GM21447 (cell line): ENCODE measurements around the gene APBA2.
"Not testable (repeated sequence)": the region's sequence is repeated elsewhere in the genome, so short reads cannot be mapped to it uniquely, and the experiment has no call there.

ENCODE experiments used
- ATAC-seq: cut with Tn5 transposase; IDR thresholded peaks from one replicate; pipeline ENCODE4 v1.9.1; 2021; ENCODE audit not compliant: unreplicated experiment

The APBA2 gene

DNA sequence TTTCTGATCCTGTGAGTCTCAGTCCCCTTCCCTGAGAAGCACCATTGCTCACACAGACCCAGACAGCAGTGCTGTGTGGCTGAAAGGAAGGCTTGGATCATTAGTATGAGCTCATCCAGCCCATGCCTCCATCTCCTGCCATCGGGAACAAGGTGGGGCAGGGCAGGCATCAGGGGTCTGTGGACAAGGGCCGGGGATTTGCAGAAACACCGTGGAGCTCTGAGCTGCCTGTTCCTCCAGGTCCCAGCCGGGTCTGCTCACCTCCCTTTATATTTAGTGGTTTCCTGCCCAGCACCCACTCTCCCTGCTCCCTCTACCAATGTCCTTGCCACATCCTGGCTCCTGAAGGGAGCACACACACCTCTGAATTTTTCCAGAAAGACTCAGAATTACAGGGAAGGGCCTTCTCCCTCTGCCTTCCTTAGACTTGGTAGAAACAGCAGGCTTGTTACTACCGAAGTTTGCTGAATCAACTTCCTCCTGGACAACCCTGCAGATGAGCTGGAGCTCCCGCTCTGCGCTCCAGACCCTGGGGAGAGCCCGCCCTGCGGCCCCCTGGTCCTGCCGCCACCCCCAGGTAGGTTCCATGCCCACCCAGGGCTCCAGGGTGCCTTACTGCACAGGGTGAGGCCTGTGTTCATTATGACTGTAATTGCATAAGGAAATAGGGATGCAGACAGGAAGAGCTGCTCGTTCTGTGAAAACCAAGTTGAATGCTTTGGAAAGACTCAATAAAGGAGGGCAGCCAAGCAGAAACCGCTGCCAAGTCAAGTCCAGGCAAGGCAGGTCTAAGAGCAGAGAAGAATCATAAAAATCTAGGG, 255.7 kb downstream of the APBA2 start:
- ATAC-seq = no peak

DNA sequence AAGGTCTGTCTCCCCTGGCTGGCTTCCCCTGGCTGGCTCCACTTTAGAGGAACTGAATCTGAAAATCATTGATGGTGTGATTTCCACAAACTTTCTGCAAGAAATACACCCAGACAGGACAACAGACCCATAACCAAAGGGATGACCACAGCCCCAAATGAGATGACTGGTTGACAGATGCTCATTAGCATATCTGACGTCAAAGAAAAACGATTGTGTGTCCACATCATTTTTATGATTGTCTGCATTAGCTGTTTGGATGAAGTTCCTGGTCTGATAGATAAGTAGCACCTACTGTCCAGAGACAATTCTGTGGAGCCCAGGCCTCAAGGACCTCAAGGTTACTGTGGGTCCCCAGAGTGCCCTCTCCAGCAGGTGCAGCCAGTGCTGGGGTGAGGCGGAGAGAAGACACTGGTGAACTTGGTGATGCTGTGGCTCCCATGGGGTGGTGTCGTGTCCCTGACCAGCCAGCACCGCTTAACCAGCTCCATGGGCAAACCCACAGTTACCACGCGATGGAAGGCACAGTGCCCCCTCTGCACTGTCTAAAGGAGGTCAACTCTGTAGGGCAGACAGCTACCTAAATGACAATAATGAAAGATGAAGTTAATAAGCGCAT, 256.5 kb downstream of the APBA2 start:
- peak; percentile 55 for ATAC-seq

DNA sequence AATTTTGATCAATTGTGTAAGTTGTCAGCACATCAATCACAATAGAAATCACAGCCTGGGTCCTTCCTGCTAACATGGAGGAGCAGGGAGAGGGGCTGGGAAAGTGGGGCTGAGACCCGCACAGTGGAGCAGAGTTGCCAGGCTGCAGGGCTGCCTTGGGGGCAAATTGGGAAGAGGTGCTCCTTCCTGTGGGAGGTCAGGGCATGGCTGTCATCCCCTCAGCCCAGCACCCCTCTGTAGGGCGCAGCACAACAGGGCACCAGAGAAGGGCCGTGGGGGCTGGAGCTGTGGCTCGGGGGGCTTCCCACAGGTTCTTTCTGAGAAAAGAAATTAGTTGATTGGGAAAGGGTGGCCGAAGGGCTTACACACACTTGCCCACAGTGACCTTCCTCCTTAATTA, 257.5 kb downstream of the APBA2 start:
- no peak for ATAC-seq

DNA sequence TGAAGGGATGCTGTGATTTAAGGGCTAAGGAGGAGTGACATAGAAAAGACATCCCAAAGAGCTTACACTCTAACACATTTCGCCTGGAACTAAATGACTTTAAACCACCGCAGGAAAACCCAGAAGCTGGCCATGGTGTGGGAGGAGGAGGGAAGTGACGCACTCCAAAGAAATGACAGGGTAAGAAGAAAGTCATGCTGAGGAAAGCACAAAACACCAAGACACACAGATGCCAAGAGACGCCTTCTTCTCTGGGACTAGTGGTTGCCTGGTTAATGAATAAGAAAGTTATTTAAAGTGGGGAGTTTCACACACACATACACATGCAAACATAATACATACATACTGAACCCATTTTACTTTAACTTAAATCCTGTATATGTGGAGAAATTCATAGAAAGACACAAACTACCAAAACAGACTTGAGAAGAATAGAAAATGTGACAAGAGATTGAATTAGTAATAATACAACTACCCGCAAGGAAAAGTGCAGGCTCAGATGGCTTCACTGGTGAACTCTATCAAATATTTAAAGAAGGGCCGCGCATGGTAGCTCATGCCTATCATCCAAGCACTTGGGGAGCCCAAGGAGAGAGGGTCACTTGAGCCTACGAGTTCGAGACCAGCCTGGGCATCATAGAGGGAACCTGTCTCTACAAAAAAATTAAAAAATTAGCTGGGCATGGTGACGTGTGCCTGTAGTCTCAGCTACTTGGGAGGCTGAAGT, 258.3 kb downstream of the APBA2 start:
- no peak for ATAC-seq

DNA sequence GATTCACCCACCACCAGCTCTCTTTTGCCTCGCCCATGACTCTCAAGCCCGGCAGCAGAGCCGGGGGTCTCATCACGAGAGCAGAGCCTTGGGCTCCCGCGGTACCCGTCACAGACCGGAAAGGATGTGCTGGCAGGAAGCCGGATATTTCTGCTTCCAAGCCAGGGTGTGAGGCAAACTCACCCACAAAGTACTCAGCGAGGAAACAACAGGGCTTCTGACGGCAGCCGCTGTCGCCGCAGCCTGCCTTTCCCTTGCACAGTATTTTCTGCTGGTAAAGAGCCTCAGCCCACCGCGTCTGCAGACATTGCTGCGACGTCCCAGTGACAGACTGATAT, 263.9 kb downstream of the APBA2 start:
- ATAC-seq = no peak

DNA sequence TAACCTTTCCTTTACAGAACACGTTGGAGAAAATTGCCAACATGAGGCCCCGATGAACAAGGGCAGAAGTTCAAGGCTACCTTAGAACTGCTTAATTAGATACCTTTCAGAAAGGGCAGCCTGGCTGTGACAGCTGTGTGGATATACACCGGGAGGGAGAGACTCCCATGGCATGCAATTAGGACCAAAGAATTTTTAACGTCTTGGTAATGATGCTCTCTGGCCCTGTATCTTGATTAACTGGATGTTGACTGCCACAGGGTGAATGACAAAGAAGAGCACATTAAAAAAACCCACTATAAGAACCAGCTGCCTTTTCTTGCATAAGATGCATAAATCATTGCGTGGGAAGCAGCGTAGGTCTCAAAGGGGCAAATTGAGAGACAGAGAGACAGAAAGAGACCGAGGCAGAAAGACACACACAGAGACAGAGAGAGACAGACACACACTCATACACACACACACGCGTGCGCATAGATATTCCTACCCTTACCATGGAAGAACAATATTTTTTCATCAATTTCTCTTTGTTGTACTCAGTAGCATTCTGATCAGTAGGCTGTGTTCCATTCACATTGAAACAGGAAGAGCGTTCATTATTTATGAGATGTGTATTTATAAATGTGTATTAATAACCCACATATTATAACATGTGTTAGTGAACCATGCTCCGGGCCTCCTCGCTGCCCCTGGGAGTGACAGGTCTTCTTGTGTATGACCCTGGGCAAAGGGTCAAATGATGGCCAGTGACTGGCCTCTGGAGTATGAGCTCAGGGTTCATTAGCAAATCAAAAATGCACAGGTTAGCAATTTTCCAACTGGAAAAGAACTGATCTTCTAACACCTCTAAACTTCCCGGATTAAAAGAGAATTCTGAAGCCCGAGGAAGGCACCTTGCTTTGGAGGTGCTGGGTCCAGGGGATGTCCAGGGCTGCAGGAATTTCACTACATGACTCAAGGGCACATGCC, 265.0 kb downstream of the APBA2 start:
- no peak for ATAC-seq

DNA sequence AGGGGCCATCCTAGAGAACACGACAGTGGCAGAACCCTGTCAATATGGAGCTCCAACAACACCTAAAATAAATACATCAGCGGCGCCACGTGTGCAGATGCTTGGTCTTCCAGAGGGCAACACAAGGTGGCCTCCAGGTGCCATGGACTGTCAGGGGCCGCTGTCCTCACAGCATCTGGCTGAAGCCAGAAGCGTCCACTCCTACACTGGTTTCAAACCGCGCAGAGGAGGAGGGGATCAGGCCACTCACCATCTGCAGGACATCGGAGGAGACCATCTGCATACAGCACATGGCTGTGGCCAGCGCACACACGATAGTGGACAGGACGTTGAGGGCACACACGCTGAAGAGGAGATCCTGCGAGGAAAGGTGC, 265.7 kb downstream of the APBA2 start:
- ATAC-seq = no peak

DNA sequence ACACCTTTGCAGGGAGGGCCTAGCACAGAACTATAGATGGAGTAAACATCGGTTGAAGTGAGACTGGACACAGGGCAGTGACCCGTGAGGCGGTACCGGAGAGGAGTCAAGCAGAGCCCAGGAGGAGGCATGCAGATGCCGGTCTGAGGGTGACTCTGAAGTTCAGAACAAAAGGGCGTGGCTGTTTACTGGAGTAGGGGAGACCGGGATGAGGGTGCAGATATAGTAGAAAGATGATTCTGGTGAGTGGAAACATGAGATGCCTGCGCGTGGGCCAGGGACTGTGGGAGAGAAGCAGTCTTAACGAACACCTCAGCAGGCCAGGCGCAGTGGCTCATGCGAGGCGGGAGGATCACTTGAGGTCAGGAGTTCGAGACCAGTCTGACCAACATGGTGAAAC, 270.7 kb downstream of the APBA2 start:
- no peak for ATAC-seq

DNA sequence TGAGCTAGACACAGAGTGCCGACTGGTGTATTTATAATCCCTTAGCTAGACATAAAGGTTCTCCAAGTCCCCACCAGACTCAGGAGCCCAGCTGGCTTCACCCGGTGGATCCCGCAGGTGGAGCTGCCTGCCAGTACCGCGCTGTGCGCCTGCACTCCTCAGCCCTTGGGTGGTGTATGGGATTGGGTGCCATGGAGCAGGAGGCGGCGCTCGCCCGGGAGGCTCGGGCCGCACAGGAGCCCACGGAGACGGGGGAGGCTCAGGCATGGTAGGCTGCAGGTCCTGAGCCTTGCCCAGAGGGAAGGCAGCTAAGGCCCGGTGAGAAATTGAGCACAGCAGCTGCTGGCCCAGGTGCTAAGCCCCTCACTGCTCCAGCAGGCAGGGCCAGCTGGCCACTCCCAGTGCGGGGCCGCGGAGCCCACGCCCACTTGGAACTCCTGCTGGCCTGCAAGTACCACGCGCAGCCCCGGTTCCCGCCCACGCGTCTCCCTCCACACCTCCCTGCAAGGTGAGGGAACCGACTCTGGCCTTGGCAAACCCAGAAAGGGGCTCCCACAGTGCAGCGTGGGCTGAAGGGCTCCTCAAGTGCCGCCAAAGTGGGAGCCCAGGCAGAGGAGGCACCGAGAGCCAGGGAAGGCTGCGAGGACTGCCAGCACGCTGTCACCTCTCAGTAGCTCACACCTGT, 274.1 kb downstream of the APBA2 start:
- ATAC-seq = no peak

DNA sequence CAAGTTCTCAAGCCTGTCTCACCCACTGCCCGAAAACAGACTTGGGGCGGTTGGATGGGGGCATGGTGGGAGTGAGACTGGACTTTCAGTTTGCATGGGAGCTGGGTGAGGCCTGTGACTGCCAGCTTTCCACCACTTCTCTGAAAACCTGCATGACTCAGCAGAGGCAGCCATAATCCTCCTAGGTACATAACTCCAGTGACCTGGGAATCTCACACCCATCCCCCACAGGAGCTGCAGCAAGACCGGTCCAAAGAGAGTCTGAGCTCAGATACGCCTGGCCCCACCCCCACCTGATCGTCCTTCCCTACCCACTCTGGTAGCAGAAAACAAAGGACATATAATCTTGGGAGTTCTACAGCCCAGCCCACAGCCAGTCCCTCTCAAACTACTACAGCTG, 276.6 kb downstream of the APBA2 start:
- no peak for ATAC-seq

DNA sequence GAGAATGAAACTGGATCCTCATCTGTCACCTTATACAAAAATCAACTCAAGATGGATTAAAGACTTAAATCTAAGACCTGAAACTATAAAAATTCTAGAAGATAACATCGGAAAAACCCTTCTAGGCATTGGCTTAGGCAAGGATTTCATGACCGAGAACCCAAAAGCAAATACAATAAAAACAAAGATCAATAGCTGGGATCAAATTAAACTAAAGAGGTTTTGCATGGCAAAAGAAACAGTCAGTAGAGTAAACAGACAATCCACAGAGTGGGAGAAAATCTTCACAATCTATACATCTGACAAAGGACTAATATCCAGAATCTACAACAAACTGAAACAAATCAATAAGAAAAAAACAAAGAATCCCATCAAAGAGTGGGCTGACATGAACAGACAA, 281.3 kb downstream of the APBA2 start:
- not testable (repeated sequence) for ATAC-seq
